ENCODE data around the gene TTC22.
A peak's percentile ranks its signal among the peaks of the same experiment; 100 is the strongest.

TTC22 gene

DNA sequence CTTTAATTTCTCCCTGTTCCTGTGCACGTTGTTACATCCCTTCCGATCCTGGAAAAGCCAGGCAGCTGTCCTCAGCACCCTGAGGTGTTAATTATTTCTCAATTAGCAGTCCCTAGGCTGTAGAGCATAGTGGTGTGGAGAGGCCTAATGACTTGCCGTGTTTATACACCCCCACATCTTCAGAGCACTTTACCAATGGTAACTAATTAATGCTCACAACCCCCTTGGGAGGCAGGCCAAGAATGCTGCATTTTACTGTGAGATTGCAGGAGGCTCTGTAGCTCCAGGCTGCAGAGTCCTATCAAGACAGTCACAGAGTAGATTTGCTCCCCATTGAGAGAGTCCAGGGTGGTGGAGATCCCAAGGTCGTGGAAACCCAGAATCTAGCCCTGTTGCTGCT is 34.4 kb downstream of the TTC22 start:
- no peak for DNase-seq (ENCODE audit: low read depth, low spot score)
- H3K4me3 ChIP-seq (ENCODE audit: low read depth, low read length): no peak overlapping the region
- CTCF ChIA-PET: interaction anchor here (1.2 kb wide), 1 partner anchor 10 kb away, joined by 3 read pairs; no protein-coding TSS in a partner anchor
- TF ChIP-seq, protein P1, sequence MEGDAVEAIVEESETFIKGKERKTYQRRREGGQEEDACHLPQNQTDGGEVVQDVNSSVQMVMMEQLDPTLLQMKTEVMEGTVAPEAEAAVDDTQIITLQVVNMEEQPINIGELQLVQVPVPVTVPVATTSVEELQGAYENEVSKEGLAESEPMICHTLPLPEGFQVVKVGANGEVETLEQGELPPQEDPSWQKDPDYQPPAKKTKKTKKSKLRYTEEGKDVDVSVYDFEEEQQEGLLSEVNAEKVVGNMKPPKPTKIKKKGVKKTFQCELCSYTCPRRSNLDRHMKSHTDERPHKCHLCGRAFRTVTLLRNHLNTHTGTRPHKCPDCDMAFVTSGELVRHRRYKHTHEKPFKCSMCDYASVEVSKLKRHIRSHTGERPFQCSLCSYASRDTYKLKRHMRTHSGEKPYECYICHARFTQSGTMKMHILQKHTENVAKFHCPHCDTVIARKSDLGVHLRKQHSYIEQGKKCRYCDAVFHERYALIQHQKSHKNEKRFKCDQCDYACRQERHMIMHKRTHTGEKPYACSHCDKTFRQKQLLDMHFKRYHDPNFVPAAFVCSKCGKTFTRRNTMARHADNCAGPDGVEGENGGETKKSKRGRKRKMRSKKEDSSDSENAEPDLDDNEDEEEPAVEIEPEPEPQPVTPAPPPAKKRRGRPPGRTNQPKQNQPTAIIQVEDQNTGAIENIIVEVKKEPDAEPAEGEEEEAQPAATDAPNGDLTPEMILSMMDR (IDR thresholded peaks at IDR 0.05; ENCODE audit: insufficient read depth, low read length, missing control alignments): no peak
- POLR2A ChIA-PET: no interaction called here

GRCh38 chr1:54764922-54765561 is 36.1 kb downstream of the TTC22 start:
- peak overlapping the region; percentile 50 for H3K4me3 ChIP-seq (ENCODE audit: low read depth, low read length)
- no peak for DNase-seq (ENCODE audit: low read depth, low spot score)
- CTCF ChIA-PET: interaction anchor here (0.9 kb wide), 1 partner anchor 12 kb away, joined by 3 read pairs; no protein-coding TSS in a partner anchor
- POLR2A ChIA-PET: no interaction called here
- TF ChIP-seq, protein P1 (IDR thresholded peaks at IDR 0.05; ENCODE audit: insufficient read depth, low read length, missing control alignments): no peak

DNA sequence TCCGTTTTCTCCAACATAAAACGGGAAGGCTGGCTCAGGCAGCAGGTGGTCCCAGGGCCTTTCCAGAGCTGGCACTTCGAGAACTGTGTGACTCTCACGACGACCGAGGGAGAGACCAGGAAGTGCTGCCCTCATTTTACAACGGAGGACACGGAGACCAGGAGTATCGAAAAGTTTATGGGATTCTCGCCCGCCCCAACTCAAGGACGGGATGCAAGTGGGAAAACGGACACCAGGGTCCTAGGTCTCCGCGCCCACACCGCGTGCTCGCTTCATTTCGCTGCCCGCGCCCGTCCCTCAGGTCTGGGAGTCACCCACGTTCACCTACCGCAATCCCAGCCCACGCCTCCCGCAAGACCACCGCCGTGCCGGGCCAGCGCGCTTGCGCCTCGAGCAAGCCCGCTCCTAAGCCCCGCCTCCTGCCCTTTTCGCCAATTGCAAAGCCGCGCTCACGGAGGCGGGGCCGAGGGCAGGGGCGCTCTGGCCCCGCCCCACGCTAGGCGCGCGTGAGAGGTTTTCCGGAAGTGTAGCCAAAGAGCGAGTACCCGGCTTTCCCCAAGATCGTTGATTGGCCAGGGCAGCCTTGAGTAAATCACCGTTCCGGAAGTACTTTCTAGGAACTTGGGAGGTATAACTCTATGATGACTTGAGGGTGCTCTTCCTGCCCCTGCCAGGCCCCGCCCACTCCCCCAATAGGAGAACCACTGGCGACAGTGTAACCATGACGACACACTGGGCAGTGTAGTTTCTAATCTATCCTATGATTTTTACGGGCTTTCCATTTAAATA is 36.8 kb downstream of the TTC22 start, which contains the start of gene PARS2:
Gene PARS2, minus strand, starts transcription at position 391 of the 789 bp plus-strand sequence. CDS start 5,362 bp downstream, outside the sequence.
- CTCF ChIA-PET: no interaction called here
- TF ChIP-seq, protein P1 (IDR thresholded peaks at IDR 0.05; ENCODE audit: insufficient read depth, low read length, missing control alignments): no peak
- peak within 1 kb of the TSS; percentile 97 for H3K4me3 ChIP-seq (ENCODE audit: low read depth, low read length)
- POLR2A ChIA-PET: no interaction called here
- peak; percentile 98 for DNase-seq (ENCODE audit: low read depth, low spot score)

- DNase-seq (ENCODE audit: low read depth, low spot score): no peak
- peak overlapping the region; percentile 97 for H3K4me3 ChIP-seq (ENCODE audit: low read depth, low read length)
- TF ChIP-seq, protein P1 (IDR thresholded peaks at IDR 0.05; ENCODE audit: insufficient read depth, low read length, missing control alignments): no peak
- POLR2A ChIA-PET: no interaction called here
- CTCF ChIA-PET: no interaction called here
Measured at GRCh38 chr1:54763816-54764132, 37.3 kb downstream of the TTC22 start.

DNA sequence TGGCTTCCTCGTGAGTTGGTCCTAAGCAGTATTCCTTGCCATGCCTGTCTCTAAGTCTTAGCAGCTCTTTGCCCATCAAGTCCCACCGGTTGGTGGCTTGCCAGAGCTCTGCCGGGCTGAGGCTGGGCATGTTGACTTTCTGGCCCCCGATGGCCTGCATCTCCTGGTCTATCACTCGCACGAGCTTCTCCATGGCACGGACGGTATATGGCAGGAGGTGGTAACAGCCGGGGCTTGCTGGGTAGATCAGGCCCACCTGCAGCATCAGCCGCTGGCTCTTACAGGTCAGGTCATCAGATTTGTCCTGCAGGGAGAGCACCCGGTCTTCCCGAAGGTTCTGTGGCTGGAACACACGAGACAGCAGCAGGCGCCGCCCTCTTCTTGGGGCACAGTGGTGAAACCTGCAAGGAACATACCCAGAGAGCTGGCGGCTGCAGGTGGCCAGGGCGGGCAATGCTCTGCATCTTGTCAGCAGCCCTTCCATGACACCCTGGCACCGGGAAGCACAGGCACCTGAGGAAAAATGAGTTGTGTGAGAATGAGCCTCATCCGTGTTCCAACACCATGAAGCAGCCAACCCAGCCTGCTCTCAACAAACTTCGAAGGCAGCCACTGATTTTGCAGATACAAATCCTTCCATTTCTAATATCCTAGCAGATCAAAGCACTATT is 42.3 kb downstream of the TTC22 start:
- CTCF ChIA-PET: no interaction called here
- POLR2A ChIA-PET: no interaction called here
- no peak for DNase-seq (ENCODE audit: low read depth, low spot score)
- TF ChIP-seq, protein P1 (IDR thresholded peaks at IDR 0.05; ENCODE audit: insufficient read depth, low read length, missing control alignments): no peak
- H3K4me3 ChIP-seq (ENCODE audit: low read depth, low read length): no peak overlapping the region

DNA sequence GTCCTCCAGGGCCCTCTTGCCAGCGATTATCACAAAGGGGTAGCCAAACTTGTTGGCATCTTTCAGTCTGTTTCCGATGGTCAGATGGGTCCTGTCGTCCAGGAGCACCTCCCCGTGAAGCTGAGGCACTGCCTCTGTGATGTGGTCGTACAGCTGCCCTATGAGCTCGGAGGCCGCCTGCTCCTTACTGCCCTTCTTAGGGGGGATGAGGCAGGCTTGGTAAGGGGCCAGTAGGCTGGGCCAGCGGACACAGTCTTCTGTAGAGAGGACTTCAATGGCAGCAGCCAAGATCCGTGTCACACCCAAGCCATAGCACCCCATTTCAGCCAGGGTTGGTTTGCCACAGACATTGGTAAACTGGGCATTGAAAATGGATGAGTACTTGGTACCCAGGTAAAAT is 43.3 kb downstream of the TTC22 start:
- CTCF ChIA-PET: no interaction called here
- H3K4me3 ChIP-seq (ENCODE audit: low read depth, low read length): no peak overlapping the region
- POLR2A ChIA-PET: no interaction called here
- TF ChIP-seq, protein P1 (IDR thresholded peaks at IDR 0.05; ENCODE audit: insufficient read depth, low read length, missing control alignments): no peak
- DNase-seq (ENCODE audit: low read depth, low spot score): no peak

Data from AG04449 (cell line).